Glutamatergic neuron (in vitro differentiated cells): ENCODE results near the gene SLC66A1. TPM values are rescaled to one million over a fixed set of nuclear protein-coding genes. Genes with fewer than 3 reads are reported as not detected.

Experiments used
- DNase-seq: peaks from one replicate; pipeline ENCODE4 v3.0.0; 2022
- H3K27ac Mint-ChIP-seq: one replicate; pipeline ENCODE4 v1.8.0; 2020; ENCODE audit warnings: mild to moderate bottlenecking, mixed read lengths, inconsistent platforms; ENCODE audit not compliant: unreplicated experiment
- H3K27me3 Mint-ChIP-seq: one replicate; pipeline ENCODE4 v1.8.0; 2020; ENCODE audit warnings: mild to moderate bottlenecking, moderate library complexity, mixed read lengths, inconsistent platforms; ENCODE audit not compliant: unreplicated experiment
- H3K36me3 Mint-ChIP-seq: one replicate; pipeline ENCODE4 v1.8.0; 2020; ENCODE audit warnings: mild to moderate bottlenecking, mixed read lengths, inconsistent platforms; ENCODE audit not compliant: unreplicated experiment
- H3K4me1 Mint-ChIP-seq: one replicate; pipeline ENCODE4 v1.8.0; 2020; ENCODE audit warnings: mild to moderate bottlenecking, low read depth, mixed read lengths, inconsistent platforms; ENCODE audit not compliant: unreplicated experiment
- H3K4me3 Mint-ChIP-seq: one replicate; pipeline ENCODE4 v1.8.0; 2020; ENCODE audit warnings: mild to moderate bottlenecking, mixed read lengths, inconsistent platforms; ENCODE audit not compliant: unreplicated experiment
- H3K9me3 Mint-ChIP-seq: one replicate; pipeline ENCODE4 v1.8.0; 2020; ENCODE audit warnings: mild to moderate bottlenecking, moderate library complexity, mixed read lengths, inconsistent platforms; ENCODE audit not compliant: unreplicated experiment
- total RNA-seq: library from RNA; stranded (reverse); fragmentation: NEBNext Ultra II Directional; extraction: Animal tissue kit (Norgen Biotek cat#: 25700); gene quantifications from one replicate; pipeline ENCODE4 v1.2.1, GENCODE V29; 2021; ENCODE audit not compliant: unreplicated experiment
- TF ChIP-seq, protein P1 (sequence below): fragments of 200-600 bp; sonication (generic); IDR thresholded peaks from one replicate; pipeline ENCODE4 v1.5.0; 2021; ENCODE audit not compliant: partially characterized antibody, unreplicated experiment

The SLC66A1 gene
- total RNA-seq, 1 donor from 2014 or later = 41.1 TPM

- Mint-ChIP-seq H3K36me3 (no peaks in the 10 kb centered on the region), H3K9me3 (no peaks in the 10 kb centered on the region), H3K4me3 (no peak overlapping the region), H3K27ac (no peak overlapping the region), H3K4me1 (peaks cover 15% of the 10 kb centered on the region), H3K27me3 (peaks cover 2% of the 10 kb centered on the region)
- no peak for DNase-seq
- TF ChIP-seq, protein P1, sequence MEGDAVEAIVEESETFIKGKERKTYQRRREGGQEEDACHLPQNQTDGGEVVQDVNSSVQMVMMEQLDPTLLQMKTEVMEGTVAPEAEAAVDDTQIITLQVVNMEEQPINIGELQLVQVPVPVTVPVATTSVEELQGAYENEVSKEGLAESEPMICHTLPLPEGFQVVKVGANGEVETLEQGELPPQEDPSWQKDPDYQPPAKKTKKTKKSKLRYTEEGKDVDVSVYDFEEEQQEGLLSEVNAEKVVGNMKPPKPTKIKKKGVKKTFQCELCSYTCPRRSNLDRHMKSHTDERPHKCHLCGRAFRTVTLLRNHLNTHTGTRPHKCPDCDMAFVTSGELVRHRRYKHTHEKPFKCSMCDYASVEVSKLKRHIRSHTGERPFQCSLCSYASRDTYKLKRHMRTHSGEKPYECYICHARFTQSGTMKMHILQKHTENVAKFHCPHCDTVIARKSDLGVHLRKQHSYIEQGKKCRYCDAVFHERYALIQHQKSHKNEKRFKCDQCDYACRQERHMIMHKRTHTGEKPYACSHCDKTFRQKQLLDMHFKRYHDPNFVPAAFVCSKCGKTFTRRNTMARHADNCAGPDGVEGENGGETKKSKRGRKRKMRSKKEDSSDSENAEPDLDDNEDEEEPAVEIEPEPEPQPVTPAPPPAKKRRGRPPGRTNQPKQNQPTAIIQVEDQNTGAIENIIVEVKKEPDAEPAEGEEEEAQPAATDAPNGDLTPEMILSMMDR = no peak
Observed at GRCh38 chr1:19361611-19362147, 49.6 kb downstream of the SLC66A1 start.

DNA sequence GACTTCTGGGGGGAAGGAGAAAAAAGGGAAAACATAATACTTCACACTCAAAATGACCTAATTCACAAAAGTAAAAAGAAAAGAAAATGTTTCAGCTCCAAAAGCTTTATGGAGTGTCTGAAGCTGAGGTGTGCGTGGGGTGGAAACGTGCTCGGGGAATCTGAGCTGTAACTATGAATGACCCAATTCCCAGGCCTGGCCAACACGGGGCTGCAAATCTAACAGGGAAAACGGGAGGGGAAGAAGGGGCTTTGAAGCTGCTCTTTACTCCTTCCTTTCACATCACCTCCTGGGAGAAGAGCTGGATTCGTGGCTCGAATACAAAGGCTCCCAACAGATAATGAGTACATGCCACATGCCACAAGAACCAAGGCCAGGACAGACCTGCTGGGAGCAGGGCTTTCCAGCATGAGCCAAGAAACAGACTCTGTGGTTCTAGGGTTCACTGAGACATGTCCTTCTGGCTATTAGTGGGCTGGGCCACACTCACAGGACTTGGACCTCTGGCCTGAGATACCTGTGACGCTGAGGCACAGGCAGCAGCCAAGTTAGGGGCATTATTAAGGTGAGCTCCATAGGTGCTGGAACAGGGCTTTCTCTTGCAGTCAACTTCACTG, 51.5 kb downstream of the SLC66A1 start:
- no peaks in the 10 kb centered on the region for H3K9me3 Mint-ChIP-seq
- TF ChIP-seq, protein P1 = no peak
- H3K36me3 Mint-ChIP-seq = no peaks in the 10 kb centered on the region
- no peak overlapping the region for H3K27ac Mint-ChIP-seq
- H3K4me1 Mint-ChIP-seq = peaks cover 15% of the 10 kb centered on the region
- no peak overlapping the region for H3K4me3 Mint-ChIP-seq
- DNase-seq = no peak
- peaks cover 2% of the 10 kb centered on the region for H3K27me3 Mint-ChIP-seq

DNA sequence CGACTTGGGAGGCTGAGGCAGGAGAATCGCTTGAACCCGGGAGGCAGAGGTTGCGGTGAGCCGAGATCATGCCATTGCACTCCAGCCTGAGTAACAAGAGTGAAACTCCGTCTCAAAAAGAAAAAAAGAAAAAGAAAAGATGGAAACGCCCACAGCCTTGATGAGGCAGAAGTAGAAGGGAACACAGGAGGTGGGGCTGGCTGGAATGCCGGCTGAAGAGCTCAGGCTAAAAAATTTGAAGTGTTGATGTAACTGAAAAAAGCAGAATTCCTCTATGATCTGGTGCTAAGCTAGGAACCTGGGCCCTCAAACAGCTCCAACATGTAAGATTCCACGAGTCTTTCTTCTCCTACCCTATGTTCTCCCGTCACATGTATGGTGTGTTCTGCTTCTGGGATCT, 53.6 kb downstream of the SLC66A1 start:
- Mint-ChIP-seq H3K27ac (no peak overlapping the region), H3K4me3 (no peak overlapping the region), H3K27me3 (peaks cover 2% of the 10 kb centered on the region), H3K9me3 (no peaks in the 10 kb centered on the region), H3K4me1 (peaks cover 11% of the 10 kb centered on the region), H3K36me3 (no peaks in the 10 kb centered on the region)
- TF ChIP-seq, protein P1 = no peak
- DNase-seq = no peak

DNA sequence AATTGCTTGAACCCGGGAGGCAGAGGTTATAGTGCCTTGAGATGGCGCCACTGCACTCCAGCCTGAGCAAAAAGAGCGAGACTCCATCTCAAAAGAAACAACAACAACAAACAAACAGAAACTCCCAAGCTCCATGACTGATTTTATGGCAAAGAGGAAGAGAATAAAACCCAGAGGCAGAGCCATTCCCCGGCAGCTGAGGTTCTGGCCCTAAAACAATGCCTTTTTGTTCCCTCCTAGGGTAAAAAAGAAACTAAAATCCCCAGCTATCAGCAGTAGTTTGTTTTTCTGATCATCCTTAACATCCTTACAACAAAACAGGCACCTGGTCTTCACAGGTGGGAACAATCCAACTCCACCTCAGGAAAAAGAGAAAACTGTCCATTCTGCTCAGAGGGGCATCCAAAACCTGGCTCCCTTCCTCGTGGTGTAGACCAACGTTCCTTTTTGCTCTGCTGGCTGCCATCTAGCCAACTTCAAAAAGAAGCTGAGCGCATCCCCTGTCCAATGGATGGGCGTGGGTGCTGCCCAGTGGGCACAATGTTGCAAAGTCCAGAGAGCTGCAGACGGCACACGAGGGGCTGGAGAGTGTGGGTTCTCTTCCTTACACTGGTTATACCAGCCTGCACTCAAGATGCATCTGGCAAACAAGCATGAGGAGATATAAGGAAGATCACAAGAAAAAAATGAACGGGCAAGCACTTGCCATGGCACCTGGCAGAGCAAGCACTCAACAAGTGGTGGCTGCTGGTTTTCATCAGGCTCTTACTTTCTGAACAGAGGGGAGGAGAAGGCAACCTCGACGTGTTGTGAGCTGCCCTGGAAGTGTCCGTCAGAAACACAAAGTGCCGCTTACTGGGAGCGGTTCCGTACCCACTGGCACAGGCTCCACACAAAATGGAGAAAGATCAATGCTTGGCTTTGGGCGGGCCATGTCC, 54.7 kb downstream of the SLC66A1 start:
- peaks cover 2% of the 10 kb centered on the region for H3K27me3 Mint-ChIP-seq
- H3K9me3 Mint-ChIP-seq = no peaks in the 10 kb centered on the region
- H3K36me3 Mint-ChIP-seq = no peaks in the 10 kb centered on the region
- TF ChIP-seq, protein P1 = no peak
- no peak overlapping the region for H3K27ac Mint-ChIP-seq
- H3K4me1 Mint-ChIP-seq = peaks cover 7% of the 10 kb centered on the region
- no peak for DNase-seq
- no peak overlapping the region for H3K4me3 Mint-ChIP-seq
